Measurements from ENCODE around the gene L3MBTL4. TPM values are rescaled to one million over a fixed set of nuclear protein-coding genes. Genes with fewer than 3 reads are reported as not detected.
"Not testable (repeated sequence)": the region's sequence is repeated elsewhere in the genome, so short reads cannot be mapped to it uniquely, and the experiment has no call there.

The L3MBTL4 gene
- total RNA-seq, 1 donor from 2014 or later, result 17.5 TPM

GRCh38 chr18:6269660-6270332, 144.9 kb downstream of the L3MBTL4 start:
- Mint-ChIP-seq H3K36me3 (peaks cover 8% of the 10 kb centered on the region), H3K4me1 (no peaks in the 10 kb centered on the region), H3K27me3 (ENCODE audit: low read depth) (peaks cover 19% of the 10 kb centered on the region), H3K9me3 (no peaks in the 10 kb centered on the region), H3K4me3 (no peak overlapping the region), H3K27ac (no peak overlapping the region)
- no peak for TF ChIP-seq CTCF (IDR thresholded peaks at IDR 0.05; ENCODE audit: unreplicated experiment)
- DNase-seq (ENCODE audit: low spot score in 2 of 2, unreplicated experiment in 2 of 2), result no peak

- Mint-ChIP-seq H3K9me3 (no peaks in the 10 kb centered on the region), H3K27me3 (ENCODE audit: low read depth) (peaks cover 5% of the 10 kb centered on the region)
- DNase-seq (ENCODE audit: low spot score in 2 of 2, unreplicated experiment in 2 of 2), result no peak
Measured at GRCh38 chr18:6266212-6266611, 148.5 kb downstream of the L3MBTL4 start.

GRCh38 chr18:6261938-6262337, 152.8 kb downstream of the L3MBTL4 start:
- H3K4me3 Mint-ChIP-seq, result no peak overlapping the region
- H3K27me3 Mint-ChIP-seq (ENCODE audit: low read depth), result no peaks in the 10 kb centered on the region
- DNase-seq (ENCODE audit: low spot score in 2 of 2, unreplicated experiment in 2 of 2), result no peak
- peaks cover 29% of the 10 kb centered on the region for H3K9me3 Mint-ChIP-seq
- H3K36me3 Mint-ChIP-seq, result peaks cover 45% of the 10 kb centered on the region
- TF ChIP-seq CTCF (IDR thresholded peaks at IDR 0.05; ENCODE audit: unreplicated experiment), result no peak
- no peaks in the 10 kb centered on the region for H3K4me1 Mint-ChIP-seq
- no peak overlapping the region for H3K27ac Mint-ChIP-seq

More at GRCh38 chr18:6266212-6266611, 148.5 kb downstream of the L3MBTL4 start:
- Mint-ChIP-seq H3K27ac (no peak overlapping the region), H3K4me3 (no peak overlapping the region), H3K4me1 (no peaks in the 10 kb centered on the region), H3K36me3 (peaks cover 24% of the 10 kb centered on the region)
- no peak for TF ChIP-seq CTCF (IDR thresholded peaks at IDR 0.05; ENCODE audit: unreplicated experiment)

- peaks cover 19% of the 10 kb centered on the region for H3K4me1 Mint-ChIP-seq
- not testable (repeated sequence) for H3K27ac Mint-ChIP-seq; H3K27me3 Mint-ChIP-seq (ENCODE audit: low read depth); DNase-seq (ENCODE audit: low spot score in 2 of 2, unreplicated experiment in 2 of 2); H3K4me3 Mint-ChIP-seq
- peaks cover 29% of the 10 kb centered on the region for H3K9me3 Mint-ChIP-seq
- peaks cover 45% of the 10 kb centered on the region for H3K36me3 Mint-ChIP-seq
Measured at GRCh38 chr18:6259324-6259723, 155.4 kb downstream of the L3MBTL4 start.

- DNase-seq (ENCODE audit: low spot score in 2 of 2, unreplicated experiment in 2 of 2), result no peak
- no peak for TF ChIP-seq CTCF (IDR thresholded peaks at IDR 0.05; ENCODE audit: unreplicated experiment)
- peaks cover 29% of the 10 kb centered on the region for H3K9me3 Mint-ChIP-seq
- no peaks in the 10 kb centered on the region for H3K27me3 Mint-ChIP-seq (ENCODE audit: low read depth)
- H3K4me3 Mint-ChIP-seq, result no peak overlapping the region
- peaks cover 40% of the 10 kb centered on the region for H3K36me3 Mint-ChIP-seq
- peaks cover 24% of the 10 kb centered on the region for H3K4me1 Mint-ChIP-seq
- H3K27ac Mint-ChIP-seq, result no peak overlapping the region
Measured at GRCh38 chr18:6257950-6258349, 156.8 kb downstream of the L3MBTL4 start.

- peaks cover 32% of the 10 kb centered on the region for H3K36me3 Mint-ChIP-seq
- no peak overlapping the region for H3K27ac Mint-ChIP-seq
- no peak for TF ChIP-seq CTCF (IDR thresholded peaks at IDR 0.05; ENCODE audit: unreplicated experiment)
- H3K4me1 Mint-ChIP-seq, result peaks cover 24% of the 10 kb centered on the region
- DNase-seq (ENCODE audit: low spot score in 2 of 2, unreplicated experiment in 2 of 2), result no peak
- H3K27me3 Mint-ChIP-seq (ENCODE audit: low read depth), result no peaks in the 10 kb centered on the region
- H3K4me3 Mint-ChIP-seq, result no peak overlapping the region
- peaks cover 34% of the 10 kb centered on the region for H3K9me3 Mint-ChIP-seq
Measured at GRCh38 chr18:6256521-6256920, 158.2 kb downstream of the L3MBTL4 start.
